Esophagus squamous epithelium (tissue), 5 donors: ENCODE measurements around the gene ZDHHC3. TPM values are rescaled to one million over a fixed set of nuclear protein-coding genes. Genes with fewer than 3 reads are reported as not detected.

ENCODE experiments used
- DNase-seq: peaks from one replicate; lab custom pipeline; 2025; lab: John Stamatoyannopoulos, UW
- H3K27ac ChIP-seq, 4 donors: fragments of 200-600 bp; sonication (generic); one replicate each; pipeline ENCODE4 v1.5.1; 2016 to 2019; ENCODE audit warnings: mild to moderate bottlenecking in 1 of 4
- H3K27me3 ChIP-seq, 4 donors: fragments of 200-600 bp; sonication (generic); 1 replicate in 3 of 4; 2 replicates in 1 of 4; pipeline versions ENCODE4 v1.5.1 to v1.6.0; 2017 to 2021; ENCODE audit warnings: antibody characterized with exemption in 1 of 4
- H3K36me3 ChIP-seq, 3 donors: fragments of 200-600 bp; sonication (generic); one replicate each; pipeline ENCODE4 v1.5.1; 2016 to 2019
- H3K4me1 ChIP-seq, 3 donors: fragments of 200-600 bp; sonication (generic); one replicate each; pipeline ENCODE4 v1.5.1; 2017 to 2019
- H3K4me3 ChIP-seq, 4 donors: fragments of 200-600 bp; sonication (generic); 1 replicate in 3 of 4; 2 replicates in 1 of 4; pipeline ENCODE4 v1.5.1; 2016 to 2019; ENCODE audit warnings: mild to moderate bottlenecking in 2 of 4, moderate library complexity in 1 of 4
- H3K9me3 ChIP-seq, 3 donors: fragments of 200-600 bp; sonication (generic); one replicate each; pipeline ENCODE4 v1.5.1; 2016 to 2019
- CTCF ChIP-seq, 6 experiments: fragments of 450-650 bp in 4 of 6; fragments of 200-600 bp in 2 of 6; sonication (generic) in 2 of 6; IDR thresholded peaks; one replicate each; pipeline ENCODE4 v1.5.1; 2016 to 2019; ENCODE audit warnings: antibody characterized with exemption in 6 of 6, mild to moderate bottlenecking in 4 of 6, moderate library complexity in 4 of 6
- POLR2A ChIP-seq, 4 donors: fragments of 450-650 bp; IDR thresholded peaks; one replicate each; pipeline ENCODE4 v1.6.1; 2017; ENCODE audit warnings: antibody characterized with exemption in 4 of 4, mild to moderate bottlenecking in 4 of 4, moderate library complexity in 3 of 4
- WGBS, 2 donors: methylation state at CpG; one replicate each; pipeline ENCODE4 v1.1.5; 2018; 5-methylcytosine and 5-hydroxymethylcytosine counted together
- intact Hi-C: fragments of 100-400 bp; cut with DNase I; formaldehyde crosslinking; loops from one replicate; pipeline ENCODE4 v1.15.0; 2022
- total RNA-seq, 4 donors: library from RNA; depleted of rRNA; stranded (reverse); fragments of >200 nt; gene quantifications; one replicate each; pipeline ENCODE4 v1.1.0, GENCODE V29; 2016
- donor health status: DM: yes; HTN: yes; CAD: no.

ZDHHC3 gene
- total RNA-seq, 4 donors from 2014 or later = 64.6 to 93.8 (median 73.0) TPM

- Histone ChIP-seq H3K27me3 (no peaks in the 10 kb centered on the region), H3K9me3 (no peaks in the 10 kb centered on the region), H3K4me1 (peaks cover 0 to 13% (median 0%) of the 10 kb centered on the region in 3 donors), H3K27ac (no peak overlapping the region), H3K36me3 (peaks cover 0 to 99% (median 27%) of the 10 kb centered on the region in 3 donors), H3K4me3 (no peak overlapping the region)
- 77 to 100% methylated on average over 1 to 5 of the region's 6 CpGs for WGBS, 2 donors
- DNase-seq = no peak
- intact Hi-C loops = no loop called here
- TF ChIP-seq POLR2A (IDR thresholded peaks at IDR 0.05) (no peak), CTCF (IDR thresholded peaks at IDR 0.05) (no peak)
These were observed 36.4 kb downstream of the ZDHHC3 start for GRCh38 chr3:44939581-44940036.

GRCh38 chr3:44932986-44933944 is 42.7 kb downstream of the ZDHHC3 start:
- Histone ChIP-seq H3K36me3 (peaks cover 4 to 98% (median 25%) of the 10 kb centered on the region in 3 donors), H3K27ac (no peak overlapping the region), H3K4me1 (no peaks in the 10 kb centered on the region), H3K27me3 (no peaks in the 10 kb centered on the region), H3K4me3 (no peak overlapping the region), H3K9me3 (no peaks in the 10 kb centered on the region)
- intact Hi-C loops = no loop called here
- WGBS, 2 donors = 85 to 95% methylated on average over 4 to 5 of the region's 14 CpGs
- no peak for TF ChIP-seq POLR2A (IDR thresholded peaks at IDR 0.05)
- TF ChIP-seq CTCF (IDR thresholded peaks at IDR 0.05) = no peak
- DNase-seq = no peak

- Histone ChIP-seq H3K36me3 (peaks cover 10 to 98% (median 25%) of the 10 kb centered on the region in 3 donors), H3K27ac (no peak overlapping the region)
These were observed 43.7 kb downstream of the ZDHHC3 start for GRCh38 chr3:44932271-44932670.

GRCh38 chr3:44931791-44932190 is 44.2 kb downstream of the ZDHHC3 start:
- Histone ChIP-seq H3K36me3 (peaks cover 11 to 98% (median 25%) of the 10 kb centered on the region in 3 donors), H3K27me3 (no peaks in the 10 kb centered on the region), H3K4me3 (no peak overlapping the region), H3K9me3 (no peaks in the 10 kb centered on the region), H3K4me1 (no peaks in the 10 kb centered on the region), H3K27ac (no peak overlapping the region)
- 83 to 90% methylated on average over 1 to 2 of the region's 2 CpGs for WGBS, 2 donors
- intact Hi-C loops = no loop called here
- TF ChIP-seq CTCF (IDR thresholded peaks at IDR 0.05) (no peak), POLR2A (IDR thresholded peaks at IDR 0.05) (no peak)
- DNase-seq = no peak

More at GRCh38 chr3:44932271-44932670, 43.7 kb downstream of the ZDHHC3 start:
- no peak overlapping the region for H3K4me3 ChIP-seq
- H3K4me1 ChIP-seq = no peaks in the 10 kb centered on the region
- intact Hi-C loops = no loop called here
- H3K27me3 ChIP-seq = no peaks in the 10 kb centered on the region
- no peaks in the 10 kb centered on the region for H3K9me3 ChIP-seq
- 39 to 50% methylated on average over 2 of the region's 2 CpGs for WGBS, 2 donors
- no peak for TF ChIP-seq CTCF (IDR thresholded peaks at IDR 0.05)
- no peak for TF ChIP-seq POLR2A (IDR thresholded peaks at IDR 0.05)
- no peak for DNase-seq

GRCh38 chr3:44930911-44931310 is 45.1 kb downstream of the ZDHHC3 start:
- intact Hi-C loops = no loop called here
- Histone ChIP-seq H3K4me1 (no peaks in the 10 kb centered on the region), H3K27ac (no peak overlapping the region), H3K27me3 (no peaks in the 10 kb centered on the region), H3K36me3 (peaks cover 11 to 98% (median 25%) of the 10 kb centered on the region in 3 donors), H3K9me3 (no peaks in the 10 kb centered on the region), H3K4me3 (no peak overlapping the region)
- 86 to 100% methylated on average over 2 of the region's 2 CpGs for WGBS, 2 donors
- TF ChIP-seq POLR2A (IDR thresholded peaks at IDR 0.05) (no peak), CTCF (IDR thresholded peaks at IDR 0.05) (no peak)
- DNase-seq = no peak
